Fibroblast of the aortic adventitia (primary cell): Measurements from ENCODE around the gene KRTAP2-3. TPM values are rescaled to one million over a fixed set of nuclear protein-coding genes. Genes with fewer than 3 reads are reported as not detected.

Experiments used
- DNase-seq: peaks from one replicate; pipeline ENCODE4 v3.0.0-alpha.2; 2010; ENCODE audit warnings: low read depth
- H3K4me3 ChIP-seq: 2 replicates; pipeline ENCODE4 v1.5.1; 2011; ENCODE audit warnings: low read depth, mild to moderate bottlenecking, control low read depth, low read length, moderate library complexity
- total RNA-seq: library from RNA; depleted of rRNA; stranded (reverse); fragments of >200 nt; gene quantifications from 2 replicates; pipeline ENCODE4 v1.2.3, GENCODE V29; 2012; ENCODE audit warnings: low replicate concordance
- TF ChIP-seq, protein P1 (sequence below): IDR thresholded peaks from 2 replicates; pipeline ENCODE4 v1.5.1; 2011; ENCODE audit warnings: mild to moderate bottlenecking, low read length, control low read depth, inconsistent platforms; ENCODE audit not compliant: insufficient read depth

Gene KRTAP2-3
- total RNA-seq, 1 donor = not detected

DNA sequence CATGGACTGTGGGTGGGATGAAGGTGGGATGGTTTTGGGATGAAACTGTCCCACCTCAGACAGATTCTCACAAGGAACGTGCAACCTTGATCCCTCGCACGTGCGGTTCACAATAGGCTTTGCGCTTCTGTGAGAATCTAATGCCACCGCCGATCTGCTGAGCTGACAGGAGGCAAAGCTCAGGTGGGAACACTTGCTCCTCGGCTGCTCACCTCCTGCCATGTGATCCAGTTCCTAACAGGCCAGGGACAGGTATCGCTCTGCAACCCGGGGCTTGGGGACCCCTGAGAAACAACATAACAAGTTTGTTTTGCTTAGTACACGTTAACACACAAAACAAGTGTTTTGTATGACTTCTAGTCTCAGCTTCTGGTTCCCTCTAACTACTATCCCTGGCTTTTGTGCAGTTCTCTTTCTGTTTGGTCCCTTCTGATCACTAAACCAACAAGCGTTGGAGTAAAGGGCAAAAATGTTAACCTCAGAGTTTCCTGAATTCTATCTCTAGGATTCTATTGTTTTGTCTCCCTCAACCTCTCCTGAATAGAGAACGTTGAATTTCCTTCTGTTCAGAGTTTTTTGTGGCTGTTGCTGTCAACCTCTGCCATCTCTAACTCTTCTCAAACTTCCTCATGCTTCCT lies 43.2 kb downstream of the KRTAP2-3 start:
- DNase-seq = no peak
- TF ChIP-seq, protein P1, sequence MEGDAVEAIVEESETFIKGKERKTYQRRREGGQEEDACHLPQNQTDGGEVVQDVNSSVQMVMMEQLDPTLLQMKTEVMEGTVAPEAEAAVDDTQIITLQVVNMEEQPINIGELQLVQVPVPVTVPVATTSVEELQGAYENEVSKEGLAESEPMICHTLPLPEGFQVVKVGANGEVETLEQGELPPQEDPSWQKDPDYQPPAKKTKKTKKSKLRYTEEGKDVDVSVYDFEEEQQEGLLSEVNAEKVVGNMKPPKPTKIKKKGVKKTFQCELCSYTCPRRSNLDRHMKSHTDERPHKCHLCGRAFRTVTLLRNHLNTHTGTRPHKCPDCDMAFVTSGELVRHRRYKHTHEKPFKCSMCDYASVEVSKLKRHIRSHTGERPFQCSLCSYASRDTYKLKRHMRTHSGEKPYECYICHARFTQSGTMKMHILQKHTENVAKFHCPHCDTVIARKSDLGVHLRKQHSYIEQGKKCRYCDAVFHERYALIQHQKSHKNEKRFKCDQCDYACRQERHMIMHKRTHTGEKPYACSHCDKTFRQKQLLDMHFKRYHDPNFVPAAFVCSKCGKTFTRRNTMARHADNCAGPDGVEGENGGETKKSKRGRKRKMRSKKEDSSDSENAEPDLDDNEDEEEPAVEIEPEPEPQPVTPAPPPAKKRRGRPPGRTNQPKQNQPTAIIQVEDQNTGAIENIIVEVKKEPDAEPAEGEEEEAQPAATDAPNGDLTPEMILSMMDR = no peak

DNA sequence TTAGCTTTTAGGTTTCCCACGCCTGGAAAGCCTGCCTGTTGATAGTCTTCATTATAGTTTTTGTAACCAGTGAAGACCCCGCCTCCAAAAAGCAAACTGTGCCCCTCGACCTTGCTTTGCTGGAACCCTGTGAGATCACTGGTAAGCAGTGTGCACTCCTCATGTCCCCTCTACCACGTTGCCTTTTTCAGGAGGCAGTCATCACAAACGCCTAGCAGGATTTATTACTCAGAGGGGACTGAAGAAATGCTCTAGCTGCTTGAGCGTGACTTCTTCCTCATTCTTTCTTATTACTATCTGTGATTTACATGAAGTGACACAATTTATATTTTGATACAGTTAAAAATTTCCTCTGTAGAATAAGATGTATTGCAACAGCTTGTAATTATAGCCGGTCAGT lies 44.5 kb downstream of the KRTAP2-3 start:
- DNase-seq = no peak
- H3K4me3 ChIP-seq = no peak overlapping the region
- TF ChIP-seq, protein P1 = no peak

More for the DNA sequence above, 43.2 kb downstream of the KRTAP2-3 start:
- no peak overlapping the region for H3K4me3 ChIP-seq

DNA sequence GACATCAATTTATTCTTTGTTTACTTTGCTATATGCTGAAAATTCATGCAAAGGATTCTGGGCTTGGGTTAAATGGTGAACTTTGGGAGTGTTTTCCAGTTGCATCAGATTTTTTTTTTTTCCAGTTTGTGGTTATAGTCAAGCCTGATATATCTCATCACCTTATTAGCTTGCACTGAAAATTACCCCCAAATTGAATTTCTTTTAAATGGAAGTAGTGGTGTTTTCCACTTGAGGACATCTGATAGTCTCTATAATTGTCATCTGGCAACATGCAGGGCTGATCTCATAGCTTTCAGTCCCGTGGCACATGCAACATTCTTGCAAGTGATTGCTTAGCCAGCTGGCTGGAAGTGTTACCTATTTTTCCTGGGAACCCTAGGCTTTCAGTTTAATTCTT lies 46.3 kb downstream of the KRTAP2-3 start:
- no peak overlapping the region for H3K4me3 ChIP-seq
- DNase-seq = peak; percentile 51
- TF ChIP-seq, protein P1 = no peak

DNA sequence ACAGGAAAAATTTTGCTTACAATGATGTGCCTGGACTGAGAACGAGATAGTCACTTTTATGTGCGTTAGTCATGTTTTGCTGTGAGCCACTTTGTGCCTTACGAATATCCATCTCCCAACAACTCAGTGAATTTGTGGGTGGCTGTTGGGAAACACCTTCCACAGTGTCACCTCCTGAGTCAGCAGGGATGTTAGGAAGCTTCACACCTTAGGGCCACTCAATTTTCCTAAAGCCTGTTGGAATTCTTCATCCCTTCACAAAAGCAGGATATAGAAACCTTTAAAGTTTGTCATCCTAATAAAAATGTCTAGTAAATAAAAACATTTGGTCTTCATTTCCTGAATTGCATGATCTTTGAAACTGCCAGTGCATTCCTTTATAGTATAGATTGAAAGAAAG lies 46.7 kb downstream of the KRTAP2-3 start:
- TF ChIP-seq, protein P1 = no peak
- DNase-seq = no peak
- H3K4me3 ChIP-seq = no peak overlapping the region

DNA sequence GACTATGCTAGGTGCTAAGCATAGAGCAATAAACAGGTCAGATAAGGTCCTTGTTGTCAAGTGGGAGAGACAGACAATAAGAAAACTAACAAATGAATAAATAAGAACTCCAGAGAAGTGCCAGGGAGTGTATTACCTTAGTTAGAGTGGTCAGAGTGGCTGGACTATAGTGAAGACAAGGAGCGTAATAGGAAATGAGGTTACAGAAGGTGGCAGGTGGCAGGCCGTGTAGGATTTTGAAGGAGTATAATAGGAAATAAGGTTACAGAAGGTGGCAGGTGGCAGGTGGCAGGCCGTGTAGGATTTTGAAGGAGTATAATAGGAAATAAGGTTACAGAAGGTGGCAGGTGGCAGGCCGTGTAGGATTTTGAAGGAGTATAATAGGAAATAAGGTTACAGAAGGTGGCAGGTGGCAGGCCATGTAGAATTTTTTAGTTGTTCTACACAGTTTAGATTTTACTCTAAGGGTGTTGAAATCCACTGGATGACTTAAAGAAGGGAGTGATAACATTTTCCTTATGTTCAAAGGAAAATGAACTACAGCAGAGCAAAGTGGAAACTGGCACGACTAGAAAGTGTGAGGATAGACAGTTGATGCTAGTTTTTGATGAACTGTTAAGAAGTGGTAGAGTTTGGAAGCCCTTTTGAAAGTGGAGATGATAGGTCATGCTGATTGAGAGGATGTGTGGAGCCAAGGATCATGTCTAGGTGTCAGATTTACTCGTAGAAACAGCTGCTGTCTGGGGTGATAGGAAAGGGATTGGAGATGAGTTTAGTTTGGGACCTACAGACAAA lies 47.4 kb downstream of the KRTAP2-3 start:
- no peak for DNase-seq
- H3K4me3 ChIP-seq = no peak overlapping the region
- TF ChIP-seq, protein P1 = no peak

DNA sequence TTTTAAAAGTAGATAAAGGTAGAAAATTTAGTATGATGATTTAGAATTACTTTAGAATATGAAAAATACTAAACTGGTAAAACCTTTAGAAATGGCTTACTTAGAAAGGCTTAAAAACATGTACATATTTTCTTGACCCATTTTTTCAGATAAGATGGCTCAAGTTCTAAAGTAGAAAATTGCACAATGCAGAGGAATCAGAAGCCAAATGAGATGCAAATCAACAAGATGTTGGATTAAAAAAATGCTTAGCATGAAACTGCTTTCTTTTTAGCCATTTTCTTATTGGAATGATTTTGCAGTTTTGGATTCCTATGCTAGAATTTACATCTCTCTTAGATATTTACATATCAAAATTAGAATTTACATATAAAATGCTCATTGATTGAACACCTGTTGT lies 49.5 kb downstream of the KRTAP2-3 start:
- H3K4me3 ChIP-seq = no peak overlapping the region
- TF ChIP-seq, protein P1 = no peak
- peak; percentile 10 for DNase-seq
